Ovary (tissue), 9 donors: ENCODE results near the gene SCN4B. TPM values are rescaled to one million over a fixed set of nuclear protein-coding genes. Genes with fewer than 3 reads are reported as not detected.

Source experiments
- DNase-seq, 5 donors: peaks; one replicate each; pipeline ENCODE4 v3.0.0-alpha.2; 2019 to 2020
- H3K27ac ChIP-seq, 2 donors: fragments of 200-600 bp; one replicate each; pipeline versions ENCODE4 v1.5.1 to v1.8.0; 2019 to 2022
- H3K27me3 ChIP-seq: fragments of 200-600 bp; one replicate; pipeline ENCODE4 v1.8.0; 2022
- H3K36me3 ChIP-seq: fragments of 200-600 bp; sonication (generic); one replicate; pipeline ENCODE4 v1.5.1; 2019
- H3K4me1 ChIP-seq: one replicate; pipeline ENCODE4 v1.8.1; 2013; ENCODE audit warnings: mild to moderate bottlenecking, moderate library complexity; ENCODE audit not compliant: insufficient read depth
- H3K4me3 ChIP-seq: fragments of 200-600 bp; sonication (generic); one replicate; pipeline ENCODE4 v1.5.1; 2017
- H3K9me3 ChIP-seq, 2 donors: fragments of 200-600 bp in 1 of 2; sonication (generic) in 1 of 2; one replicate each; pipeline versions ENCODE4 v1.5.1 to v1.8.1; 2013 to 2019; ENCODE audit warnings: mild to moderate bottlenecking in 1 of 2, moderate library complexity in 1 of 2
- CTCF ChIP-seq, 3 donors: fragments of 450-650 bp in 2 of 3; fragments of 200-600 bp in 1 of 3; IDR thresholded peaks; one replicate each; pipeline versions ENCODE4 v1.5.1 to v1.8.0; 2016 to 2022; ENCODE audit warnings: antibody characterized with exemption in 3 of 3, mild to moderate bottlenecking in 1 of 3
- EP300 ChIP-seq: sonication (generic); formaldehyde crosslinking; IDR thresholded peaks from one replicate; pipeline ENCODE4 v1.6.1; 2017; ENCODE audit warnings: antibody characterized with exemption
- POLR2A ChIP-seq: fragments of 450-650 bp; IDR thresholded peaks from one replicate; pipeline ENCODE4 v1.6.1; 2017; ENCODE audit warnings: antibody characterized with exemption, mild to moderate bottlenecking, moderate library complexity
- WGBS, 3 donors: extraction: QIAGEN DNeasy Blood & Tissue Kit in 1 of 3; methylation state at CpG; one replicate each; pipeline versions ENCODE4 v1.1.5 to v1.1.7; 2013 to 2017; 5-methylcytosine and 5-hydroxymethylcytosine counted together
- intact Hi-C, 4 donors: fragments of 100-400 bp; cut with DNase I; formaldehyde crosslinking; loops; one replicate each; pipeline versions ENCODE4 v1.11.0 to v1.15.1; 2022 to 2023
- polyA plus RNA-seq, 2 donors: library from polyadenylated mRNA; stranded (reverse); fragments of 200-250 nt in 1 of 2; fragments of 350-450 nt in 1 of 2; fragmentation: Illumina TruSeq in 1 of 2; extraction: RNeasy Lipid Tissue Mini Kit (QIAGEN cat#74804) in 1 of 2; gene quantifications; one replicate each; pipeline ENCODE4 v1.2.3, GENCODE V29; 2013 to 2014
- total RNA-seq, 7 donors: library from RNA; depleted of rRNA in 2 of 7; stranded (reverse); fragments of >200 nt in 2 of 7; fragmentation: NEBNext Ultra II Directional in 3 of 7; extraction: Animal tissue kit (Norgen Biotek cat#: 25700) in 3 of 7; gene quantifications; one replicate each; pipeline versions ENCODE4 v1.1.0 to v1.2.4, GENCODE V29; 2016 to 2023
- donor health status: DM: no; HTN: no; CAD: no; lungs with moderate emphysema.
- donor health status: DM: no; HTN: no; CAD: no.
- donor health status: Bipolar disorder and iron deficiency.
- donor health status: DM: yes; HTN: yes; CAD: no.
- donor health status: DM: no; HTN: no; CAD: no.
- donor health status: DM: yes; HTN: yes; CAD: no.

Gene SCN4B
- total and polyA plus RNA-seq, 9 donors: 0.10 to 13.3 (median 0.52) TPM

- TF ChIP-seq EP300 (no peak), CTCF (IDR thresholded peaks at IDR 0.05) (no peak)
- Histone ChIP-seq H3K4me3 (no peak overlapping the region), H3K27ac (no peak overlapping the region), H3K27me3 (no peaks in the 10 kb centered on the region), H3K9me3 (no peaks in the 10 kb centered on the region), H3K4me1 (peaks cover 4% of the 10 kb centered on the region), H3K36me3 (no peaks in the 10 kb centered on the region)
- intact Hi-C loops: loop anchor here in 1 of 4 donors (10.0 kb wide), 1 partner anchor 338 kb away; no protein-coding TSS in a partner anchor
- 85 to 93% (median 90%) methylated on average over 6 of the region's 6 CpGs for WGBS, 3 donors
- no peak for DNase-seq
These were observed 6.1 kb downstream of the SCN4B start for GRCh38 chr11:118146554-118146953.

GRCh38 chr11:118145285-118146227, 7.1 kb downstream of the SCN4B start:
- no peak overlapping the region for H3K27ac ChIP-seq
- no peaks in the 10 kb centered on the region for H3K27me3 ChIP-seq
- peaks cover 4% of the 10 kb centered on the region for H3K4me1 ChIP-seq
- TF ChIP-seq EP300: no peak
- TF ChIP-seq CTCF (IDR thresholded peaks at IDR 0.05): peak; percentile 77 to 90 (median 84)
- no peak for TF ChIP-seq POLR2A
- no peaks in the 10 kb centered on the region for H3K36me3 ChIP-seq
- H3K9me3 ChIP-seq: no peaks in the 10 kb centered on the region
- peak overlapping the region; percentile 50 for H3K4me3 ChIP-seq
- DNase-seq: peak; percentile 58 to 84 (median 78)
- intact Hi-C loops: loop anchor here in 1 of 4 donors (10.0 kb wide), 1 partner anchor 339 kb away; no protein-coding TSS in a partner anchor
- 1 to 2% (median 1%) methylated on average over 26 to 76 of the region's 78 CpGs for WGBS, 3 donors

GRCh38 chr11:118144301-118145268, 8.0 kb downstream of the SCN4B start:
- TF ChIP-seq POLR2A: no peak
- TF ChIP-seq EP300: no peak
- no peak for TF ChIP-seq CTCF (IDR thresholded peaks at IDR 0.05)
- H3K4me3 ChIP-seq: no peak overlapping the region
- WGBS, 3 donors: 26 to 39% (median 29%) methylated on average over 20 of the region's 20 CpGs

GRCh38 chr11:118143661-118144185, 8.9 kb downstream of the SCN4B start:
- DNase-seq: no peak
- Histone ChIP-seq H3K4me3 (no peak overlapping the region), H3K9me3 (no peaks in the 10 kb centered on the region), H3K27me3 (no peaks in the 10 kb centered on the region), H3K4me1 (peaks cover 4% of the 10 kb centered on the region), H3K27ac (no peak overlapping the region), H3K36me3 (no peaks in the 10 kb centered on the region)
- intact Hi-C loops: loop anchor here in 1 of 4 donors (10.0 kb wide), 1 partner anchor 341 kb away; no protein-coding TSS in a partner anchor
- no peak for TF ChIP-seq POLR2A
- no peak for TF ChIP-seq EP300
- no peak for TF ChIP-seq CTCF (IDR thresholded peaks at IDR 0.05)
- 60 to 71% (median 65%) methylated on average over 12 of the region's 12 CpGs for WGBS, 3 donors

More at GRCh38 chr11:118144301-118145268, 8.0 kb downstream of the SCN4B start:
- Histone ChIP-seq H3K27ac (no peak overlapping the region), H3K4me1 (peaks cover 4% of the 10 kb centered on the region), H3K27me3 (no peaks in the 10 kb centered on the region), H3K9me3 (no peaks in the 10 kb centered on the region), H3K36me3 (no peaks in the 10 kb centered on the region)
- intact Hi-C loops: loop anchor here in 1 of 4 donors (10.0 kb wide), 1 partner anchor 340 kb away; no protein-coding TSS in a partner anchor
- no peak for DNase-seq
